HFF-Myc (cell line): ENCODE data around the gene LRRK1.

Source experiments
- DNase-seq: peaks from one replicate; pipeline ENCODE4 v3.0.0-alpha.2; 2011; ENCODE audit warnings: low read depth; ENCODE audit errors: extremely low read depth
- H3K4me3 ChIP-seq: replicated peaks from 2 replicates; pipeline ENCODE4 v1.5.1; 2011; ENCODE audit warnings: low read depth, mild to moderate bottlenecking, control low read depth, low read length
- TF ChIP-seq, protein P1 (sequence below): IDR thresholded peaks from 2 replicates; pipeline ENCODE4 v1.5.1; 2012; ENCODE audit warnings: mild to moderate bottlenecking, low read depth, low read length, control low read depth; ENCODE audit errors: missing control alignments

LRRK1 gene

GRCh38 chr15:101104141-101104540 is 185.0 kb downstream of the LRRK1 start:
- no peak overlapping the region for H3K4me3 ChIP-seq
- no peak for DNase-seq
- TF ChIP-seq, protein P1, sequence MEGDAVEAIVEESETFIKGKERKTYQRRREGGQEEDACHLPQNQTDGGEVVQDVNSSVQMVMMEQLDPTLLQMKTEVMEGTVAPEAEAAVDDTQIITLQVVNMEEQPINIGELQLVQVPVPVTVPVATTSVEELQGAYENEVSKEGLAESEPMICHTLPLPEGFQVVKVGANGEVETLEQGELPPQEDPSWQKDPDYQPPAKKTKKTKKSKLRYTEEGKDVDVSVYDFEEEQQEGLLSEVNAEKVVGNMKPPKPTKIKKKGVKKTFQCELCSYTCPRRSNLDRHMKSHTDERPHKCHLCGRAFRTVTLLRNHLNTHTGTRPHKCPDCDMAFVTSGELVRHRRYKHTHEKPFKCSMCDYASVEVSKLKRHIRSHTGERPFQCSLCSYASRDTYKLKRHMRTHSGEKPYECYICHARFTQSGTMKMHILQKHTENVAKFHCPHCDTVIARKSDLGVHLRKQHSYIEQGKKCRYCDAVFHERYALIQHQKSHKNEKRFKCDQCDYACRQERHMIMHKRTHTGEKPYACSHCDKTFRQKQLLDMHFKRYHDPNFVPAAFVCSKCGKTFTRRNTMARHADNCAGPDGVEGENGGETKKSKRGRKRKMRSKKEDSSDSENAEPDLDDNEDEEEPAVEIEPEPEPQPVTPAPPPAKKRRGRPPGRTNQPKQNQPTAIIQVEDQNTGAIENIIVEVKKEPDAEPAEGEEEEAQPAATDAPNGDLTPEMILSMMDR, result no peak

DNA sequence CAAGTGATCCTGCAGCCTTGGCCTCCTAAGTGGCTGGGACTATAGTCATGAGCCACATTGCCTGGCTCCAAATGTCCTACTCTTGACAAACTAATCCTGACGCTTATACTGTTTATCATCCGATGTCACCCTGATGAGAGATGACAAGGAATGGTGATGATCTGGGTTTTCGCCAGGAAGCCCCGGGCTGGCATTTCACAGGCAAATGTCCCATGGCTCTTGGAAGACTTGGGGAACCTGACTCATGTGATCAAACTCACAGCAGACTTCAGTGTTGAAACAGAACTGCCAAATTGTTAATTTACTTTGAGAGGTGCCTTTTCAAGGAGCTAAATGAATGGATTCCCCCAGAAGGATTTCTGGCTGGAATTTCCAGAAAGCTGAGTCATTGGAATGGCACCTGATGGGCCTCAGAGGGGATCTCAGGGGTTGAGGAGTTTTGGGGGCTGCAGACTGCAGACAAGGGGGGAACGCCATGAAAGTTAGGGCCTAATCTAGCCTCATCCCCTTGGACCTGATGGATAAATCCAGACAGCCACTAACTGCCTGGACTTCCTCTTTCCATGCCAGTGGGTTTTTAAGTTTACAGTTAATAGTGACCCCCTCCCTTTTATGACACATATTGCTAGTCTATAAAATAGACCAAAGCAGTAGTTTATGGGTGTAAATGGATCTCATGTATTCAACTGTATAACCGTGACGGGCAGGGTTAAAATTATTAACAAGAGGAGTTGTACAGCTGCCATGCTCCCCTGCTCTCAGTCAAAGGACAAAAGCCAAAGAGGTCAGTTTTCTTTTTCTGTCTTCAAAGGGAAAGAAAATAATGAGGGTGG is 186.1 kb downstream of the LRRK1 start:
- no peak for DNase-seq

GRCh38 chr15:101107101-101107500 is 187.9 kb downstream of the LRRK1 start:
- TF ChIP-seq, protein P1, result no peak
- no peak for DNase-seq
- H3K4me3 ChIP-seq, result no peak overlapping the region

More for the DNA sequence above, 186.1 kb downstream of the LRRK1 start:
- H3K4me3 ChIP-seq, result no peak overlapping the region
- TF ChIP-seq, protein P1, result no peak

GRCh38 chr15:101107625-101108460 is 188.7 kb downstream of the LRRK1 start:
- DNase-seq, result no peak
- TF ChIP-seq, protein P1, result no peak
- no peak overlapping the region for H3K4me3 ChIP-seq

GRCh38 chr15:101108461-101108775 is 189.3 kb downstream of the LRRK1 start:
- DNase-seq, result no peak
- no peak overlapping the region for H3K4me3 ChIP-seq
- TF ChIP-seq, protein P1, result no peak

DNA sequence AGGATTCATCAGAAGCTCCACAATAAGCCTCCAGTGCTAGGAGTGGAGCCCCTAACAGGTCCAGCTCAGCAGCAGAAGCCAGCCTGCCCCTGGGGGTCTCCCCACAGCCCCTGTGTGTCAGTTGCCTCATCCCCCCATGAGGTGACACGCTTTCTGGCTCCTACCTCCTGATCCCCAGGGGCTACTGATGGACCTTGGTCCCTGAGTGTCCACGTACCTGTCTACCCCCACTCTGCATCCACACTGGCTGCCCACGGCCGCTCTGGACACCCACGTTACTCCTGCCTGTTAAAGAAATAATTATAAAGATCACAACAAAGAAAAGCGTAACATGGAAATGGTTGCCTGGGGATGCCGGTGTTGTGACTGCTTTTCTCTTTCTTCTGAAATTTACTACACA is 189.6 kb downstream of the LRRK1 start:
- DNase-seq, result no peak
- no peak overlapping the region for H3K4me3 ChIP-seq
- TF ChIP-seq, protein P1, result no peak
